CD4-positive, alpha-beta T cell (primary cell): ENCODE results near the gene COL18A1. TPM values are rescaled to one million over a fixed set of nuclear protein-coding genes. Genes with fewer than 3 reads are reported as not detected.
"Not testable (repeated sequence)": the region's sequence is repeated elsewhere in the genome, so short reads cannot be mapped to it uniquely, and the experiment has no call there.

Experiments used
- ATAC-seq: fragments of 200-7000 bp; cut with Tn5 transposase; one replicate; pipeline ENCODE4 v1.10.0; 2022; ENCODE audit warnings: mild to moderate bottlenecking; ENCODE audit not compliant: poor library complexity
- CTCF ChIA-PET: fragments of 350-600 bp; sonication (Branson Sonifier 250); formaldehyde crosslinking; loops from one replicate; lab custom pipeline; 2021; ENCODE audit warnings: antibody characterized with exemption, inconsistent platforms; lab: Charles Lee
- POLR2A ChIA-PET: fragments of 350-600 bp; sonication (Branson Sonifier 250); formaldehyde crosslinking; loops from one replicate; lab custom pipeline; 2021; ENCODE audit warnings: antibody characterized with exemption, inconsistent platforms; lab: Charles Lee
- DNase-seq, 14 experiments: peaks; one replicate each; pipeline ENCODE4 v3.0.0-alpha.2; 2013 to 2020; ENCODE audit warnings: mixed read lengths in 2 of 14
- H3K27ac ChIP-seq, 2 donors: one replicate each; pipeline versions ENCODE4 v1.5.1 to v1.7.0; 2013; ENCODE audit warnings: low read length in 2 of 2, low read depth in 1 of 2, mild to moderate bottlenecking in 1 of 2
- H3K27me3 ChIP-seq, 2 experiments: 1 replicate in 1 of 2; 2 replicates in 1 of 2; pipeline versions ENCODE4 v1.6.1 to v1.7.0; 2013; ENCODE audit warnings: low read length in 2 of 2, control low read depth in 1 of 2, mild to moderate bottlenecking in 1 of 2, moderate library complexity in 1 of 2; ENCODE audit not compliant: insufficient read depth in 2 of 2, control insufficient read depth in 1 of 2
- H3K36me3 ChIP-seq: one replicate; pipeline ENCODE4 v1.6.1; 2013; ENCODE audit warnings: low read length, control low read depth; ENCODE audit not compliant: insufficient read depth
- H3K4me1 ChIP-seq: one replicate; pipeline ENCODE4 v1.6.1; 2013; ENCODE audit warnings: low read length, control low read depth; ENCODE audit not compliant: insufficient read depth
- H3K4me3 ChIP-seq: one replicate; pipeline ENCODE4 v1.5.1; 2013; ENCODE audit warnings: mild to moderate bottlenecking, low read length, moderate library complexity
- H3K9me3 ChIP-seq, 2 experiments: 1 replicate in 1 of 2; 2 replicates in 1 of 2; pipeline versions ENCODE4 v1.6.1 to v1.7.0; 2013; ENCODE audit warnings: low read length in 2 of 2, mild to moderate bottlenecking in 2 of 2, control low read depth in 1 of 2, moderate library complexity in 1 of 2; ENCODE audit not compliant: control insufficient read depth in 1 of 2, insufficient read depth in 1 of 2
- H3K27ac Mint-ChIP-seq: one replicate; pipeline ENCODE4 v1.8.0; 2020; ENCODE audit warnings: mixed read lengths
- H3K27me3 Mint-ChIP-seq: one replicate; pipeline ENCODE4 v1.8.0; 2021; ENCODE audit warnings: mixed read lengths
- H3K36me3 Mint-ChIP-seq: one replicate; pipeline ENCODE4 v1.8.0; 2021; ENCODE audit warnings: low read depth, mixed read lengths
- H3K4me1 Mint-ChIP-seq: one replicate; pipeline ENCODE4 v1.8.0; 2021; ENCODE audit warnings: low read depth, mixed read lengths
- H3K4me3 Mint-ChIP-seq: one replicate; pipeline ENCODE4 v1.8.0; 2020; ENCODE audit warnings: mild to moderate bottlenecking, mixed read lengths
- H3K9me3 Mint-ChIP-seq: one replicate; pipeline ENCODE4 v1.8.0; 2020; ENCODE audit warnings: mixed read lengths
- intact Hi-C, 2 experiments: fragments of 100-400 bp; cut with DNase I in 1 of 2; cut with micrococcal nuclease in 1 of 2; formaldehyde crosslinking; loops; one replicate each; pipeline versions ENCODE4 v1.15.1 to v1.9.0; 2023 to 2025; cut with DNase I, micrococcal nuclease
- total RNA-seq, 174 experiments: library from RNA in 2 of 174; stranded (reverse) in 2 of 174; gene quantifications; one replicate each; pipeline ENCODE4 v1.2.3 and lab custom pipeline; 2021 to 2026
- TF ChIP-seq, protein P1 (sequence below): fragments of 200-600 bp; IDR thresholded peaks from one replicate; pipeline ENCODE4 v1.8.0; 2022; ENCODE audit warnings: antibody characterized with exemption, mild to moderate bottlenecking

Gene COL18A1
- total RNA-seq, 2 experiments from 2014 or later, result 15.2 to 16.0 TPM

DNA sequence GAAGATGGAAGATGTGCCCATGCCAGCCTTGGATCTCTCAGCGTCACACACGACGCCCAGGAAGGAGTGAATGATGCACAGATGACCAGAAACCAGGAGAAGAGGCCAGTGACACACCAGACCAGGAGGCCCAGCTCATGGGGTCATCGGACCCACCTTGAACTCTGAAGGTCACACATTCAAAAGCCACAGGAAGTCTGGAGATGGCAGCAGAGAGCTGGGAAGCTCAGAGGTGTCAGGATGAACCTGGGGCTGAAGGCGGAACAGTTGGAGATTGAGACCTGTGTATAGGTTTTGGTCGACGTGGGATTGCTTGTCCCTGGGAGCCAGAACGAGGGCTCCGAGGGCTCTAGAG lies 93.7 kb downstream of the COL18A1 start:
- Histone ChIP-seq H3K4me3 (no peak overlapping the region), H3K27ac (no peak overlapping the region), H3K4me1 (peaks cover 3% of the 10 kb centered on the region), H3K27me3 (no peaks in the 10 kb centered on the region), H3K36me3 (peaks cover 3% of the 10 kb centered on the region), H3K9me3 (peaks cover 0 to 4% of the 10 kb centered on the region in 2 experiments)
- ChIA-PET CTCF (no interaction called here), POLR2A (no interaction called here)
- TF ChIP-seq, protein P1, sequence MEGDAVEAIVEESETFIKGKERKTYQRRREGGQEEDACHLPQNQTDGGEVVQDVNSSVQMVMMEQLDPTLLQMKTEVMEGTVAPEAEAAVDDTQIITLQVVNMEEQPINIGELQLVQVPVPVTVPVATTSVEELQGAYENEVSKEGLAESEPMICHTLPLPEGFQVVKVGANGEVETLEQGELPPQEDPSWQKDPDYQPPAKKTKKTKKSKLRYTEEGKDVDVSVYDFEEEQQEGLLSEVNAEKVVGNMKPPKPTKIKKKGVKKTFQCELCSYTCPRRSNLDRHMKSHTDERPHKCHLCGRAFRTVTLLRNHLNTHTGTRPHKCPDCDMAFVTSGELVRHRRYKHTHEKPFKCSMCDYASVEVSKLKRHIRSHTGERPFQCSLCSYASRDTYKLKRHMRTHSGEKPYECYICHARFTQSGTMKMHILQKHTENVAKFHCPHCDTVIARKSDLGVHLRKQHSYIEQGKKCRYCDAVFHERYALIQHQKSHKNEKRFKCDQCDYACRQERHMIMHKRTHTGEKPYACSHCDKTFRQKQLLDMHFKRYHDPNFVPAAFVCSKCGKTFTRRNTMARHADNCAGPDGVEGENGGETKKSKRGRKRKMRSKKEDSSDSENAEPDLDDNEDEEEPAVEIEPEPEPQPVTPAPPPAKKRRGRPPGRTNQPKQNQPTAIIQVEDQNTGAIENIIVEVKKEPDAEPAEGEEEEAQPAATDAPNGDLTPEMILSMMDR, result no peak
- Mint-ChIP-seq H3K4me3 (no peak overlapping the region), H3K9me3 (no peaks in the 10 kb centered on the region), H3K36me3 (no peaks in the 10 kb centered on the region), H3K4me1 (no peaks in the 10 kb centered on the region), H3K27ac (no peak overlapping the region), H3K27me3 (no peaks in the 10 kb centered on the region)
- DNase-seq (no peak), ATAC-seq (no peak)
- intact Hi-C loops, result no loop called here

DNA sequence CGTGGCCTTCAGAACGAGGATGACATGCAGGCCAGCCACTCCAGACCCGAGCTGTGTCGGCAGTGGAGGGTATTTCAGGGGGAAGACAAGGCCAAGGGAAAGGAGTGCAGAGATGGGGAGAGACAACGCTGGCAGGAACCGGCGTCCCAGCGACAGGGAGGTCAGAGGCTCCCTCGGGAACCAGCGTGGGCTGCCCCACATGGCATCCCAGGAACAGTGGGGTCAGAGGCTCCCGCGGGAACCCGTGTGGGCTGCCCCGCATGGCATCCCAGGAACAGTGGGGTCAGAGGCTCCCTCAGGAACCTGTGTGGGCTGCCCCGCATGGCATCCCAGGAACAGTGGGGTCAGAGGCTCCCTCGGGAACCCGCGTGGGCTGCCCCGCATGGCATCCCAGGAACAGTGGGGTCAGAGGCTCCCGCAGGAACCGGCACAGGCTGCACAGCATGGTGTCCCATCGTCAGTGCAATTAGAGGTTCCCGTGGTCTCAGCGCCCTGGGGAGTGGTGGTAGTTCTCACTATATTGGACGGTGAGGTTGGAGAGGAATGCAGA lies 94.3 kb downstream of the COL18A1 start:
- Histone ChIP-seq H3K9me3 (peaks cover 0 to 4% of the 10 kb centered on the region in 2 experiments), H3K4me1 (peaks cover 3% of the 10 kb centered on the region), H3K27ac (no peak overlapping the region), H3K4me3 (no peak overlapping the region), H3K36me3 (peaks cover 3% of the 10 kb centered on the region), H3K27me3 (no peaks in the 10 kb centered on the region)
- CTCF ChIA-PET, result no interaction called here
- ATAC-seq, result no peak
- Mint-ChIP-seq H3K9me3 (no peaks in the 10 kb centered on the region), H3K4me1 (no peaks in the 10 kb centered on the region), H3K36me3 (no peaks in the 10 kb centered on the region), H3K27me3 (no peaks in the 10 kb centered on the region), H3K4me3 (no peak overlapping the region), H3K27ac (peak overlapping the region; percentile 13)
- intact Hi-C loops, result no loop called here
- TF ChIP-seq, protein P1, result no peak
- DNase-seq, result peak in 1 of 14 experiments; percentile 2
- POLR2A ChIA-PET, result no interaction called here

DNA sequence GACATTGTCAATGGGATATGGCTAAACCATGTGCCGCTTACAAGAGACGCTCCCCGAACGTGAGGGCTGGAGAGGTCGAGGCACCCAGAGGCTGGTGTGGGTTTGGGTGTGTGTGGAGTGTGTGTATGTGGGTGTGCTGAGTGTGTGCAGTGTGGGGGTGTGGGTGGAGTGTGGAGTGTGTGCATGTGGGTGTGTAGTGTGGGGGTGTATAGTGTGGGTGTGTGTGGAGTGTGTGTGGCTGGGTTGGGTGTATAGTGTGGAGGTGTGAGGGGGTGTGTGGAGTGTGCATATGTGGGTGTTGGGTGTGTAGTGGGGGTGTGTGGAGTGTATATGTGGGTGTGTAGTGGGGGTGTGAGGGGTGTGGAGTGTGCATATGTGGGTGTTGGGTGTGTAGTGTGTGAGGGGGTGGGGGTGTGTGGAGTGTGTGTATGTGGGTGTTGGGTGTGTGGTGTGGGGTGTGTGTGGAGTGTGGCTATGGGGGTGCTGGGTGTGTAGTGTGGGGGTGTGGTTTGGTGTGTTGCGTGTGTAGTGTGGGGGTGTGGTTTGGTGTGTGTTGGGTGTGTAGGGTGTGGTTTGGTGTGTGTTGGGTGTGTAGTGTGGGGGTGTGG lies 95.1 kb downstream of the COL18A1 start:
- H3K9me3 Mint-ChIP-seq, result no peaks in the 10 kb centered on the region
- Histone ChIP-seq H3K4me3 (no peak overlapping the region), H3K4me1 (peaks cover 3% of the 10 kb centered on the region), H3K36me3 (peaks cover 3% of the 10 kb centered on the region), H3K27me3 (no peaks in the 10 kb centered on the region), H3K9me3 (peaks cover 0 to 4% of the 10 kb centered on the region in 2 experiments), H3K27ac (no peak overlapping the region)
- intact Hi-C loops, result no loop called here
- CTCF ChIA-PET, result no interaction called here
- no peaks in the 10 kb centered on the region for H3K27me3 Mint-ChIP-seq
- H3K4me1 Mint-ChIP-seq, result no peaks in the 10 kb centered on the region
- no peak overlapping the region for H3K4me3 Mint-ChIP-seq
- DNase-seq, result peak in 1 of 14 experiments; percentile 2
- ATAC-seq, result no peak
- no peaks in the 10 kb centered on the region for H3K36me3 Mint-ChIP-seq
- peak overlapping the region; percentile 13 for H3K27ac Mint-ChIP-seq
- TF ChIP-seq, protein P1, result no peak
- POLR2A ChIA-PET, result no interaction called here

DNA sequence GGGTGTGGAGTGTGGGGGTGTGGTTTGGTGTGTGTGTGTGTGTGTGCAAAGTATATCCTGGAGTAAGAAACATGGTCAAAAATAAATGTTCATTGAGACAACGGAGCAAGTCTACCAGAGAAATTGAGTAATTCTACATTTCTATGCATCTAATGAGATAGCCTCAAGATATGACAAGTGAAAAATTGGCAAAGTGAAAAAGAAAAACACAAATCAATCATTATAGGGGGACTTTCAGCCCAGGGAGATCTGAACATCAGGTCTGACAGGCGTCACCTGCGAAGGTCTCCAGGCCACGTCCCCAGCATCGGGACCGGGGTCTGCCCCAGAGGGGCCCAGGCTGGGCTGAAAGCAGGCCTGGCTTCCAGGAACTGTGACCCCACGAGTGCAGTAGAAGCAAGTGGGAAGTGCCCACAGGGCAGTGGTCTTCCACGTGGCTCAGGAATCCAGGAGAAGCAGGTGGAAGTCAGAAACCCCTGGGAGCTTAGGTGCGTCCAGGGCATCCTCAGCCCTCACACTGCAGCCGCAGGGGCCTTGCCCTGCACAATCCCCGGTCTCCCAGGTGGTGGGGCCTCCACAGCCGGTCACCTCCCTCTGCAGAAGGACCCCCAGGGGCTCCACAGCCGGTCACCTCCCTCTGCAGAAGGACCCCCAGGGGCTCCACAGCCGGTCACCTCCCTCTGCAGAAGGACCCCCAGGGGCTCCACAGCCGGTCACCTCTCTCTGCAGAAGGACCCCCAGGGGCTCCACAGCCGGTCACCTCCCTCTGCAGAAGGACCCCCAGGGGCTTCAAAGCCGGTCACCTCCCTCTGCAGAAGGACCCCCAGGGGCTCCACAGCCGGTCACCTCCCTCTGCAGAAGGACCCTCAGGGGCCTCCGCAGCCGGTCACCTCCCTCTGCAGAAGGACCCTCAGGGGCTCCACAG lies 96.4 kb downstream of the COL18A1 start:
- H3K4me1 Mint-ChIP-seq, H3K27me3 ChIP-seq, intact Hi-C loops, H3K27ac Mint-ChIP-seq, H3K27me3 Mint-ChIP-seq, H3K36me3 Mint-ChIP-seq, POLR2A ChIA-PET, H3K4me3 Mint-ChIP-seq, H3K9me3 Mint-ChIP-seq, H3K9me3 ChIP-seq, H3K4me1 ChIP-seq, ATAC-seq, H3K36me3 ChIP-seq, CTCF ChIA-PET, H3K4me3 ChIP-seq, H3K27ac ChIP-seq: not testable (repeated sequence)
- peak in 1 of 14 experiments; percentile 2 for DNase-seq
